GM23338 (cell line): ENCODE data around the gene ZG16B. TPM values are rescaled to one million over a fixed set of nuclear protein-coding genes. Genes with fewer than 3 reads are reported as not detected.

ENCODE experiments used
- ATAC-seq: fragments of 200-7000 bp; cut with Tn5 transposase; 3 replicates; pipeline ENCODE4 v1.9.1; 2020
- DNase-seq: peaks from one replicate; pipeline ENCODE4 v3.0.0-alpha.2; 2015; ENCODE audit warnings: low spot score
- H2AFZ ChIP-seq: fragments of 200-600 bp; sonication (generic); 2 replicates; pipeline ENCODE4 v1.8.0; 2016; ENCODE audit warnings: antibody characterized with exemption, mild to moderate bottlenecking, moderate library complexity
- H3F3A ChIP-seq: fragments of 200-600 bp; sonication (generic); replicated peaks from 2 replicates; pipeline ENCODE4 v1.8.0; 2017; ENCODE audit warnings: antibody characterized with exemption, mixed run types, low read depth
- H3K27ac ChIP-seq: fragments of 200-600 bp; sonication (generic); 2 replicates; pipeline ENCODE4 v1.6.1; 2016; ENCODE audit warnings: low read depth
- H3K27me3 ChIP-seq: fragments of 200-600 bp; sonication (generic); 2 replicates; pipeline ENCODE4 v1.8.0; 2016; ENCODE audit warnings: mild to moderate bottlenecking, mixed run types, moderate library complexity; ENCODE audit not compliant: insufficient read depth
- H3K36me3 ChIP-seq: fragments of 200-600 bp; sonication (generic); 2 replicates; pipeline ENCODE4 v1.8.0; 2016; ENCODE audit warnings: mild to moderate bottlenecking; ENCODE audit not compliant: insufficient read depth
- H3K4me1 ChIP-seq: fragments of 200-600 bp; sonication (generic); 2 replicates; pipeline ENCODE4 v1.8.0; 2016; ENCODE audit warnings: mild to moderate bottlenecking, moderate library complexity; ENCODE audit not compliant: insufficient read depth
- H3K4me2 ChIP-seq: fragments of 200-600 bp; sonication (generic); 2 replicates; pipeline ENCODE4 v1.7.1; 2017; ENCODE audit warnings: mixed run types
- H3K4me3 ChIP-seq: fragments of 200-600 bp; sonication (generic); 2 replicates; pipeline ENCODE4 v1.6.1; 2016; ENCODE audit warnings: mixed run types
- H3K79me2 ChIP-seq: fragments of 200-600 bp; sonication (generic); replicated peaks from 2 replicates; pipeline ENCODE4 v1.8.0; 2017; ENCODE audit warnings: mild to moderate bottlenecking; ENCODE audit not compliant: insufficient read depth
- H3K9me2 ChIP-seq: fragments of 200-600 bp; sonication (generic); 2 replicates; pipeline ENCODE4 v1.8.0; 2017; ENCODE audit not compliant: insufficient read depth
- H4K20me1 ChIP-seq: fragments of 200-600 bp; sonication (generic); replicated peaks from 2 replicates; pipeline ENCODE4 v1.8.0; 2017; ENCODE audit warnings: mild to moderate bottlenecking; ENCODE audit not compliant: insufficient read depth
- H3K27ac Mint-ChIP-seq: 2 replicates; pipeline ENCODE4 v1.8.0; 2020; ENCODE audit warnings: inconsistent platforms, mild to moderate bottlenecking, moderate library complexity, mixed read lengths
- H3K27me3 Mint-ChIP-seq: 3 replicates; pipeline ENCODE4 v1.8.0; 2022; ENCODE audit warnings: low read depth, mild to moderate bottlenecking, moderate library complexity, mixed read lengths, inconsistent platforms; ENCODE audit not compliant: insufficient read depth, poor library complexity
- H3K36me3 Mint-ChIP-seq: 3 replicates; pipeline ENCODE4 v1.8.0; 2021; ENCODE audit warnings: low read depth, mild to moderate bottlenecking, inconsistent platforms, moderate library complexity, mixed read lengths
- H3K4me1 Mint-ChIP-seq: 3 replicates; pipeline ENCODE4 v1.8.0; 2020; ENCODE audit warnings: mild to moderate bottlenecking, inconsistent platforms, mixed read lengths
- H3K4me3 Mint-ChIP-seq: 3 replicates; pipeline ENCODE4 v1.8.0; 2021; ENCODE audit warnings: moderate library complexity, mild to moderate bottlenecking, inconsistent platforms, mixed read lengths
- H3K9me3 Mint-ChIP-seq: 3 replicates; pipeline ENCODE4 v1.8.0; 2020; ENCODE audit warnings: moderate library complexity, mild to moderate bottlenecking, inconsistent platforms, mixed read lengths
- CREB1 ChIP-seq: fragments of 250-450 bp; sonication (Bioruptor Pico); IDR thresholded peaks from 2 replicates; pipeline ENCODE4 v1.5.0; 2020; ENCODE audit warnings: low read depth, mild to moderate bottlenecking, moderate library complexity
- EZH2 ChIP-seq: fragments of 200-600 bp; sonication (generic); IDR thresholded peaks from one replicate; pipeline ENCODE4 v1.8.0; 2017; ENCODE audit warnings: antibody characterized with exemption, mild to moderate bottlenecking, low read depth; ENCODE audit not compliant: unreplicated experiment
- EZH2phosphoT487 ChIP-seq: fragments of 200-600 bp; sonication (generic); IDR thresholded peaks from one replicate; pipeline ENCODE4 v1.8.1; 2018; ENCODE audit warnings: antibody characterized with exemption; ENCODE audit not compliant: unreplicated experiment
- JUNB ChIP-seq: IDR thresholded peaks from one replicate; pipeline ENCODE4 v1.6.1; 2016; ENCODE audit warnings: antibody characterized with exemption; ENCODE audit not compliant: unreplicated experiment
- NANOG ChIP-seq: IDR thresholded peaks from 2 replicates; pipeline ENCODE4 v1.6.1; 2016; ENCODE audit warnings: antibody characterized with exemption, borderline replicate concordance
- POLR2AphosphoS5 ChIP-seq: IDR thresholded peaks from 2 replicates; pipeline ENCODE4 v1.6.1; 2016; ENCODE audit warnings: antibody characterized with exemption, low read depth
- STAT1 ChIP-seq: IDR thresholded peaks from one replicate; pipeline ENCODE4 v1.6.1; 2016; ENCODE audit warnings: antibody characterized with exemption; ENCODE audit not compliant: unreplicated experiment
- ZNF114 ChIP-seq: fragments of 250-450 bp; sonication (Bioruptor Pico); IDR thresholded peaks from 2 replicates; pipeline ENCODE4 v1.5.0; 2020; ENCODE audit warnings: mild to moderate bottlenecking, moderate library complexity
- ZNF331 ChIP-seq: fragments of 250-450 bp; sonication (Bioruptor Pico); IDR thresholded peaks from 2 replicates; pipeline ENCODE4 v1.5.0; 2020; ENCODE audit warnings: low read depth, mild to moderate bottlenecking, moderate library complexity
- polyA plus RNA-seq: library from polyadenylated mRNA; unstranded; fragments of >200 nt; fragmentation: Nextera tagmentation; extraction: Ambion mirVana; gene quantifications from 2 replicates; pipeline ENCODE4 v1.2.1, GENCODE V29; 2016
- total RNA-seq: library from RNA; depleted of rRNA; stranded (reverse); fragments of >200 nt; shearing (Covaris generic); gene quantifications from 2 replicates; pipeline ENCODE4 v1.2.3, GENCODE V29; 2014
- TF ChIP-seq, protein P1 (sequence below), 2 experiments: fragments of 200-600 bp in 1 of 2; sonication (generic) in 1 of 2; conservative IDR thresholded peaks; 2 replicates each; pipeline versions ENCODE4 v1.5.1 to v1.6.1; 2016 to 2017; ENCODE audit warnings: antibody characterized with exemption in 2 of 2, low read depth in 2 of 2, mild to moderate bottlenecking in 2 of 2, moderate library complexity in 1 of 2
- TF ChIP-seq, protein P2 (sequence below): IDR thresholded peaks from 2 replicates; pipeline ENCODE4 v1.6.1; 2016; ENCODE audit warnings: antibody characterized with exemption
- TF ChIP-seq, protein P3 (sequence below): fragments of 250-450 bp; sonication (Bioruptor Pico); IDR thresholded peaks from 2 replicates; pipeline ENCODE4 v1.5.0; 2020; ENCODE audit warnings: mild to moderate bottlenecking, moderate library complexity

The ZG16B gene
- total and polyA plus RNA-seq, 2 experiments from 2014 or later, result not detected

DNA sequence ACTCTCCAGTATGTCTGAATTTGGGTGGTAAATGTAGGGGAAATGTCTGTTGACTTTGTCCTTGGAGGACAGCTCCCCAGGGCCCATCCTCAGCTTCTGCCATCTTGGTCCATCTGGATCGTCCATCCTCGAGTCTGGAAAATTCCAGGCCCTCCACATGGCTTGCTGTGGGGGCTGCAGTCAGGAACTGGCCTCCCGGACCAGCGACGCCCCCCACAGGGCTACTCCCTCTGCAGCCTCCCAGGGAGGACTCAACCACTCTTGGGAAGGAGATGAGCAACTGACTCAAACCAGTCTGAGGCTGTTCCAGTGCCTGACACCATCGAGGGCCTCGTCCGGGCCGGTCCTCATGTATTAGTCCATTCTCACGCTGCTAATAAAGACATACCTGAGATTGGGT is 5.5 kb upstream of the ZG16B start (continued):
- no peak for TF ChIP-seq NANOG
- TF ChIP-seq STAT1, result no peak
- no peak for TF ChIP-seq EZH2phosphoT487

DNA sequence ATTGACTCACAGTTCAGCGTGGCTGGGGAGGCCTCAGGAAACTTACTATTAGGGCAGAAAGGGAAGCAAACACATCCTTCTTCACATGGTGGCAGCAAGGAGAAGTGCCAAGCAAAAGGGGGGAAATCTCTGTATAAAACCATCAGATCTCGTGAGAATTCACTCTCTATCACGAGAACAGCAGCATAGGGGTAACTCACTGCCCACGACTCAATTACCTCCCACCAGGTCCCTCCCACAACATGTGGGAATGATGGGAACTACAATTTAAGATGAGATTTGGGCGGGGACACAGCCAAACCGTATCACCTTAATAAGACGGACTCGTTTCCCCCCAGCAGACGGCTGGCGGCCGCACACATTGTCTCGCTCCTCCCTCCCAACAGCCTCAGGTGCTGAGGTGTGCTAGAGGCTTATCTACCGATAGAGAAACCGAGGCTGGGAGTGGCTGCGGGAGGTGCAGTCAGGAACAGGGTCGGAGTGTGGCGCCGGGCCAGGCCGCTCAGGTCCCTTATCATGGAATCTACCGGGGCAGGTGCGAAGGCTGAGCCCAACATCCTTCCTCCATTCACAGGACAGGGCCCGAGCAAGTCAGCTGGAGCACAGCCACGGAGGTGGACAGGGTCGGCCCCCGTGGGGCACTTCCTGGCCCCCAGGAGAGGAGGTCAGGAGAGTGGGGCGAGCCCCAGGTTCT is 4.9 kb upstream of the ZG16B start:
- no peaks in the 10 kb centered on the region for H3K27me3 ChIP-seq
- H3K4me3 ChIP-seq, result no peak overlapping the region
- no peaks in the 10 kb centered on the region for H3K9me2 ChIP-seq
- no peak overlapping the region for H3K27ac ChIP-seq
- H3K27me3 Mint-ChIP-seq, result peaks cover 5% of the 10 kb centered on the region
- H2AFZ ChIP-seq, result no peak overlapping the region
- ATAC-seq, result no peak
- no peaks in the 10 kb centered on the region for H3K79me2 ChIP-seq
- no peaks in the 10 kb centered on the region for H3K9me3 Mint-ChIP-seq
- no peaks in the 10 kb centered on the region for H3K36me3 Mint-ChIP-seq
- H3K4me1 ChIP-seq, result no peaks in the 10 kb centered on the region
- H3K27ac Mint-ChIP-seq, result no peak overlapping the region
- no peaks in the 10 kb centered on the region for H3K36me3 ChIP-seq
- H3K4me1 Mint-ChIP-seq, result no peaks in the 10 kb centered on the region
- H3F3A ChIP-seq, result no peaks in the 10 kb centered on the region
- no peak overlapping the region for H3K4me2 ChIP-seq
- DNase-seq, result no peak
- no peaks in the 10 kb centered on the region for H4K20me1 ChIP-seq
- no peak overlapping the region; the same call in 2 of the 3 replicates for H3K4me3 Mint-ChIP-seq
- TF ChIP-seq EZH2phosphoT487, result no peak
- TF ChIP-seq, protein P1, sequence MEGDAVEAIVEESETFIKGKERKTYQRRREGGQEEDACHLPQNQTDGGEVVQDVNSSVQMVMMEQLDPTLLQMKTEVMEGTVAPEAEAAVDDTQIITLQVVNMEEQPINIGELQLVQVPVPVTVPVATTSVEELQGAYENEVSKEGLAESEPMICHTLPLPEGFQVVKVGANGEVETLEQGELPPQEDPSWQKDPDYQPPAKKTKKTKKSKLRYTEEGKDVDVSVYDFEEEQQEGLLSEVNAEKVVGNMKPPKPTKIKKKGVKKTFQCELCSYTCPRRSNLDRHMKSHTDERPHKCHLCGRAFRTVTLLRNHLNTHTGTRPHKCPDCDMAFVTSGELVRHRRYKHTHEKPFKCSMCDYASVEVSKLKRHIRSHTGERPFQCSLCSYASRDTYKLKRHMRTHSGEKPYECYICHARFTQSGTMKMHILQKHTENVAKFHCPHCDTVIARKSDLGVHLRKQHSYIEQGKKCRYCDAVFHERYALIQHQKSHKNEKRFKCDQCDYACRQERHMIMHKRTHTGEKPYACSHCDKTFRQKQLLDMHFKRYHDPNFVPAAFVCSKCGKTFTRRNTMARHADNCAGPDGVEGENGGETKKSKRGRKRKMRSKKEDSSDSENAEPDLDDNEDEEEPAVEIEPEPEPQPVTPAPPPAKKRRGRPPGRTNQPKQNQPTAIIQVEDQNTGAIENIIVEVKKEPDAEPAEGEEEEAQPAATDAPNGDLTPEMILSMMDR (conservative IDR thresholded peaks at IDR 0.05; ENCODE audit: low read depth in 2 of 2), result no peak
- no peak for TF ChIP-seq ZNF331 (CRISPR knock-in tag)
- no peak for TF ChIP-seq JUNB
- TF ChIP-seq, protein P2, sequence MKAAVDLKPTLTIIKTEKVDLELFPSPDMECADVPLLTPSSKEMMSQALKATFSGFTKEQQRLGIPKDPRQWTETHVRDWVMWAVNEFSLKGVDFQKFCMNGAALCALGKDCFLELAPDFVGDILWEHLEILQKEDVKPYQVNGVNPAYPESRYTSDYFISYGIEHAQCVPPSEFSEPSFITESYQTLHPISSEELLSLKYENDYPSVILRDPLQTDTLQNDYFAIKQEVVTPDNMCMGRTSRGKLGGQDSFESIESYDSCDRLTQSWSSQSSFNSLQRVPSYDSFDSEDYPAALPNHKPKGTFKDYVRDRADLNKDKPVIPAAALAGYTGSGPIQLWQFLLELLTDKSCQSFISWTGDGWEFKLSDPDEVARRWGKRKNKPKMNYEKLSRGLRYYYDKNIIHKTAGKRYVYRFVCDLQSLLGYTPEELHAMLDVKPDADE, result no peak
- TF ChIP-seq STAT1, result no peak
- TF ChIP-seq, protein P3, sequence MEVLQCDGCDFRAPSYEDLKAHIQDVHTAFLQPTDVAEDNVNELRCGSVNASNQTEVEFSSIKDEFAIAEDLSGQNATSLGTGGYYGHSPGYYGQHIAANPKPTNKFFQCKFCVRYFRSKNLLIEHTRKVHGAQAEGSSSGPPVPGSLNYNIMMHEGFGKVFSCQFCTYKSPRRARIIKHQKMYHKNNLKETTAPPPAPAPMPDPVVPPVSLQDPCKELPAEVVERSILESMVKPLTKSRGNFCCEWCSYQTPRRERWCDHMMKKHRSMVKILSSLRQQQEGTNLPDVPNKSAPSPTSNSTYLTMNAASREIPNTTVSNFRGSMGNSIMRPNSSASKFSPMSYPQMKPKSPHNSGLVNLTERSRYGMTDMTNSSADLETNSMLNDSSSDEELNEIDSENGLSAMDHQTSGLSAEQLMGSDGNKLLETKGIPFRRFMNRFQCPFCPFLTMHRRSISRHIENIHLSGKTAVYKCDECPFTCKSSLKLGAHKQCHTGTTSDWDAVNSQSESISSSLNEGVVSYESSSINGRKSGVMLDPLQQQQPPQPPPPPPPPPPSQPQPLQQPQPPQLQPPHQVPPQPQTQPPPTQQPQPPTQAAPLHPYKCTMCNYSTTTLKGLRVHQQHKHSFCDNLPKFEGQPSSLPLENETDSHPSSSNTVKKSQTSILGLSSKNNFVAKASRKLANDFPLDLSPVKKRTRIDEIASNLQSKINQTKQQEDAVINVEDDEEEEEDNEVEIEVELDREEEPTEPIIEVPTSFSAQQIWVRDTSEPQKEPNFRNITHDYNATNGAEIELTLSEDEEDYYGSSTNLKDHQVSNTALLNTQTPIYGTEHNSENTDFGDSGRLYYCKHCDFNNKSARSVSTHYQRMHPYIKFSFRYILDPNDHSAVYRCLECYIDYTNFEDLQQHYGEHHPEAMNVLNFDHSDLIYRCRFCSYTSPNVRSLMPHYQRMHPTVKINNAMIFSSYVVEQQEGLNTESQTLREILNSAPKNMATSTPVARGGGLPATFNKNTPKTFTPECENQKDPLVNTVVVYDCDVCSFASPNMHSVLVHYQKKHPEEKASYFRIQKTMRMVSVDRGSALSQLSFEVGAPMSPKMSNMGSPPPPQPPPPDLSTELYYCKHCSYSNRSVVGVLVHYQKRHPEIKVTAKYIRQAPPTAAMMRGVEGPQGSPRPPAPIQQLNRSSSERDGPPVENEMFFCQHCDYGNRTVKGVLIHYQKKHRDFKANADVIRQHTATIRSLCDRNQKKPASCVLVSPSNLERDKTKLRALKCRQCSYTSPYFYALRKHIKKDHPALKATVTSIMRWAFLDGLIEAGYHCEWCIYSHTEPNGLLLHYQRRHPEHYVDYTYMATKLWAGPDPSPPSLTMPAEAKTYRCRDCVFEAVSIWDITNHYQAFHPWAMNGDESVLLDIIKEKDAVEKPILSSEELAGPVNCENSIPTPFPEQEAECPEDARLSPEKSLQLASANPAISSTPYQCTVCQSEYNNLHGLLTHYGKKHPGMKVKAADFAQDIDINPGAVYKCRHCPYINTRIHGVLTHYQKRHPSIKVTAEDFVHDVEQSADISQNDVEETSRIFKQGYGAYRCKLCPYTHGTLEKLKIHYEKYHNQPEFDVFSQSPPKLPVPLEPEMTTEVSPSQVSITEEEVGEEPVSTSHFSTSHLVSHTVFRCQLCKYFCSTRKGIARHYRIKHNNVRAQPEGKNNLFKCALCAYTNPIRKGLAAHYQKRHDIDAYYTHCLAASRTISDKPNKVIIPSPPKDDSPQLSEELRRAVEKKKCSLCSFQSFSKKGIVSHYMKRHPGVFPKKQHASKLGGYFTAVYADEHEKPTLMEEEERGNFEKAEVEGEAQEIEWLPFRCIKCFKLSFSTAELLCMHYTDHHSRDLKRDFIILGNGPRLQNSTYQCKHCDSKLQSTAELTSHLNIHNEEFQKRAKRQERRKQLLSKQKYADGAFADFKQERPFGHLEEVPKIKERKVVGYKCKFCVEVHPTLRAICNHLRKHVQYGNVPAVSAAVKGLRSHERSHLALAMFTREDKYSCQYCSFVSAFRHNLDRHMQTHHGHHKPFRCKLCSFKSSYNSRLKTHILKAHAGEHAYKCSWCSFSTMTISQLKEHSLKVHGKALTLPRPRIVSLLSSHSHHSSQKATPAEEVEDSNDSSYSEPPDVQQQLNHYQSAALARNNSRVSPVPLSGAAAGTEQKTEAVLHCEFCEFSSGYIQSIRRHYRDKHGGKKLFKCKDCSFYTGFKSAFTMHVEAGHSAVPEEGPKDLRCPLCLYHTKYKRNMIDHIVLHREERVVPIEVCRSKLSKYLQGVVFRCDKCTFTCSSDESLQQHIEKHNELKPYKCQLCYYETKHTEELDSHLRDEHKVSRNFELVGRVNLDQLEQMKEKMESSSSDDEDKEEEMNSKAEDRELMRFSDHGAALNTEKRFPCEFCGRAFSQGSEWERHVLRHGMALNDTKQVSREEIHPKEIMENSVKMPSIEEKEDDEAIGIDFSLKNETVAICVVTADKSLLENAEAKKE (CRISPR knock-in tag), result no peak
- TF ChIP-seq EZH2, result no peak
- TF ChIP-seq CREB1 (CRISPR knock-in tag), result no peak
- TF ChIP-seq NANOG, result no peak
- TF ChIP-seq POLR2AphosphoS5, result no peak
- TF ChIP-seq ZNF114 (CRISPR knock-in tag), result no peak
